ENCODE data around the gene TMPRSS15.

The TMPRSS15 gene

DNA sequence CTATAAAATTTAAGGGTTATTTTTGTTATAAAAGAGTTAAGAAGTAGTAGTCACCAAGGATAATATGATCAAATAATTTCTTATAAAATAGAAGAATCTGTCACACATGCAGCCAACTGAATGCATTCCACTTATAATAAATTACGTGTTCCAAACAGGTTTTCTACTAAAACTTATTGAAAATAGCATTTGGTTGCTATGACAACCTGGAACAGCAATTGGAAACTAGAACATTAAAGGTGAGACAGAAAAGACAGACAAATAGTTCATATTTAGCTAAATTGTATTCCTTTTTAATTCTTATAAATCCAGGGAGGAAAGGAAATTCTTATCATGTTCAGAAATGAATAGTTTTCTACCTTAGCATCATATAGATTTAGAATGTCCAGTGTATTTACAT is 168.0 kb downstream of the TMPRSS15 start:
- Histone ChIP-seq H3K9ac (ENCODE audit: low read length) (no peak overlapping the region), H3K36me3 (ENCODE audit: insufficient read depth, low read length) (no peaks in the 10 kb centered on the region), H3K4me3 (ENCODE audit: low read depth in 1 of 2, low read length in 2 of 2) (no peak overlapping the region), H3K27ac (ENCODE audit: low read depth, low read length) (no peak overlapping the region), H3K27me3 (ENCODE audit: control insufficient read depth in 1 of 2, insufficient read depth in 2 of 2, low read length in 2 of 2) (no peaks in the 10 kb centered on the region), H3K9me3 (ENCODE audit: low read length) (no peaks in the 10 kb centered on the region), H3K4me1 (ENCODE audit: insufficient read depth, low read length) (no peaks in the 10 kb centered on the region)

DNA sequence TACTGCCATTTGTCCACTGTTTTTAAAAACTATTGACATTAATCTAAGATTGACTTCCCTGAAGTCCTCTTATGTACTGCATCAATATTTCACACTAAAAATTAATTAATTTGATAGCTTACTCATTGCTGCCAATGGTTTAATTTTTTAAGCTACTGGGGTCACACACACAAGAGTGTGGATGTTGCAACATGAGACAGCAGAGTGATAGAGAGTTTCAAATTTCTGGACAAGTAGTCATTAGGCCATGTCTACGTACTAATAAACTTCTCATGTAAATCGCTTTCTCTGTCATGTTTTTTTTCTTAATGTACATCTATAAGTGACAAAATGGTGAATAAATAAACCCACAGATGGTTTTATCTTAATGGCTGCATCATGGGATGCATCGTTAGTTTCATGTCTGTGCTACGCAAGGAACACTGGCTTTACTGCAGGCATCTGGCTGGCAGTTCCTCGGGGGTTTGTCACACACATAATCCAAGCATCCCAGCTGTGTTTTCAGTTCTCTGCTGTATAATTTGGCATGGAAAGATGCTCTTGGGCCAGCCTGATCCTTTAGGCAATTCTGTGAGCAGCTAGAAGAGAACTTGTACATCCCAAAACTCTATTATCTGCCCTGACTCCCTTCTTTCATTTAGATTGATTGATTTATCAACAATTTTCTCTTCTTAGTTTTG is 175.4 kb downstream of the TMPRSS15 start:
- Histone ChIP-seq H3K9me3 (ENCODE audit: low read length) (no peaks in the 10 kb centered on the region), H3K4me1 (ENCODE audit: insufficient read depth, low read length) (no peaks in the 10 kb centered on the region), H3K36me3 (ENCODE audit: insufficient read depth, low read length) (no peaks in the 10 kb centered on the region), H3K27me3 (ENCODE audit: control insufficient read depth in 1 of 2, insufficient read depth in 2 of 2, low read length in 2 of 2) (no peaks in the 10 kb centered on the region), H3K27ac (ENCODE audit: low read depth, low read length) (no peak overlapping the region), H3K4me3 (ENCODE audit: low read depth in 1 of 2, low read length in 2 of 2) (no peak overlapping the region), H3K9ac (ENCODE audit: low read length) (no peak overlapping the region)

DNA sequence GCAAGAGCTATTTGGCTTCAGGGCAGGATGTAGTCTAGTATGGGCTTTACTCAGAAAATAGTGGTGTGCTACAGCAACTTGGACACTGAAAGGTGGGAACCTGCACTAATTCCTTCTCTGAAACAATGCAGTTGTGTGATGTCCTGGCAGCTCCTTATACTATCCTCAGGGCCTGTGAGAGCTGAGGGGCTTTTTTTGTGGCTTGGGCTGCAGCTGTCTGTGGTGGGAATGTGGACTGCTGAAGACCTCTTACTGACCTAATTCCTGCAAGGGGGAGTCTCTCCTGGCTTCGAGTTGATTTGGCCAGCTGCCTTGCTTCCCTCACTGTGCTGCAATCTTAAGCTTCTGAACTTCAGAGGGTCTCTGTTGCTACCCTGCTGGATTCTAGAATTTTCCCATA is 181.2 kb downstream of the TMPRSS15 start:
- Histone ChIP-seq H3K27me3 (ENCODE audit: control insufficient read depth in 1 of 2, insufficient read depth in 2 of 2, low read length in 2 of 2) (no peaks in the 10 kb centered on the region), H3K4me3 (ENCODE audit: low read depth in 1 of 2, low read length in 2 of 2) (no peak overlapping the region), H3K9me3 (ENCODE audit: low read length) (no peaks in the 10 kb centered on the region), H3K36me3 (ENCODE audit: insufficient read depth, low read length) (no peaks in the 10 kb centered on the region), H3K4me1 (ENCODE audit: insufficient read depth, low read length) (no peaks in the 10 kb centered on the region), H3K27ac (ENCODE audit: low read depth, low read length) (no peak overlapping the region), H3K9ac (ENCODE audit: low read length) (no peak overlapping the region)

DNA sequence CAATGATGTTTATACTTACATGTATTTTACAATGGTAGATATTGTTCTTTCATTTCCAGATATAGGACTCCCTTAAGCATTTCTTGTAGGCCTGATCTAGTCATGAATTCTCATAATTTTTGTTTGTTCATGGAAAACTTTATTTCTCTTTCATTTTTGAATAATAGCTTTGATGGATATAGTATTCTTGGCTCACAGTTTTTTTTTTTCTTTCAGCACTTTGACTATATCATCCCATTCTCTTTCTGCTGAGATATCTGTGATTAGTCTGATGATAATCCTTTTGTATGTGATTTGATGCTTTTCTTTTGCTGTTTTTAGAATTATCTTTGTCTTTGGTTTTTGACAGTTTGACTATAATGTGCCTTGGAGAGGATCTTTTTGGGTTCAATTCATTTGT is 183.1 kb downstream of the TMPRSS15 start:
- H3K4me1 ChIP-seq (ENCODE audit: insufficient read depth, low read length) = no peaks in the 10 kb centered on the region
- H3K36me3 ChIP-seq (ENCODE audit: insufficient read depth, low read length) = no peaks in the 10 kb centered on the region
- no peak overlapping the region for H3K27ac ChIP-seq (ENCODE audit: low read depth, low read length)
- H3K9ac ChIP-seq (ENCODE audit: low read length) = no peak overlapping the region
- no peak overlapping the region for H3K4me3 ChIP-seq (ENCODE audit: low read depth in 1 of 2, low read length in 2 of 2)
- no peaks in the 10 kb centered on the region for H3K27me3 ChIP-seq (ENCODE audit: control insufficient read depth in 1 of 2, insufficient read depth in 2 of 2, low read length in 2 of 2)
- no peaks in the 10 kb centered on the region for H3K9me3 ChIP-seq (ENCODE audit: low read length)

All from muscle layer of colon (tissue), 2 donors.